Measurements from ENCODE around the gene SMC6.

The SMC6 gene

GRCh38 chr2:17765398-17765797, 11.8 kb upstream of the SMC6 start:
- no peak for DNase-seq (ENCODE audit: low read depth)

GRCh38 chr2:17763641-17764333, 10.2 kb upstream of the SMC6 start:
- DNase-seq (ENCODE audit: low read depth) = no peak

- DNase-seq (ENCODE audit: low read depth) = no peak
These were observed 8.8 kb upstream of the SMC6 start for GRCh38 chr2:17762451-17762850.

GRCh38 chr2:17759805-17760204, 6.2 kb upstream of the SMC6 start:
- no peak for DNase-seq (ENCODE audit: low read depth)

- DNase-seq (ENCODE audit: low read depth) = no peak
These were observed 4.5 kb upstream of the SMC6 start for GRCh38 chr2:17758118-17758517.

GRCh38 chr2:17757321-17757720, 3.7 kb upstream of the SMC6 start:
- no peak for DNase-seq (ENCODE audit: low read depth)

GRCh38 chr2:17756668-17757067, 3.1 kb upstream of the SMC6 start:
- no peak for DNase-seq (ENCODE audit: low read depth)

GRCh38 chr2:17754773-17755425, 1.3 kb upstream of the SMC6 start:
- DNase-seq (ENCODE audit: low read depth) = no peak

GRCh38 chr2:17752892-17753802, 463 bp downstream of the SMC6 start:
- no peak for DNase-seq (ENCODE audit: low read depth)

GRCh38 chr2:17752246-17752645, 1.4 kb downstream of the SMC6 start:
- DNase-seq (ENCODE audit: low read depth) = no peak

GRCh38 chr2:17749753-17750438, 3.7 kb downstream of the SMC6 start:
- DNase-seq (ENCODE audit: low read depth) = no peak

- DNase-seq (ENCODE audit: low read depth) = no peak
These were observed 4.9 kb downstream of the SMC6 start for GRCh38 chr2:17748745-17749144.

- no peak for DNase-seq (ENCODE audit: low read depth)
These were observed 5.7 kb downstream of the SMC6 start for GRCh38 chr2:17747684-17748452.

- no peak for DNase-seq (ENCODE audit: low read depth)
These were observed 13.4 kb downstream of the SMC6 start for GRCh38 chr2:17740203-17740602.

- no peak for DNase-seq (ENCODE audit: low read depth)
These were observed 16.6 kb downstream of the SMC6 start for GRCh38 chr2:17736989-17737388.

GRCh38 chr2:17735864-17736263, 17.7 kb downstream of the SMC6 start:
- no peak for DNase-seq (ENCODE audit: low read depth)

- DNase-seq (ENCODE audit: low read depth) = no peak
These were observed 20.0 kb downstream of the SMC6 start for GRCh38 chr2:17733599-17733998.

- DNase-seq (ENCODE audit: low read depth) = no peak
These were observed 23.7 kb downstream of the SMC6 start for GRCh38 chr2:17729880-17730279.

- DNase-seq (ENCODE audit: low read depth) = no peak
These were observed 25.4 kb downstream of the SMC6 start for GRCh38 chr2:17728210-17728609.

- no peak for DNase-seq (ENCODE audit: low read depth)
These were observed 33.8 kb downstream of the SMC6 start for GRCh38 chr2:17719562-17720371.

GRCh38 chr2:17718689-17719088, 34.9 kb downstream of the SMC6 start:
- DNase-seq (ENCODE audit: low read depth) = no peak
